H1 (cell line): ENCODE results near the gene NELL1. TPM values are rescaled to one million over a fixed set of nuclear protein-coding genes. Genes with fewer than 3 reads are reported as not detected.

Experiments
- CBX5 ChIP-seq: fragments of 300-800, 300-1000 bp; sonication (generic); IDR thresholded peaks from 2 replicates; pipeline ENCODE4 v1.7.1; 2016; ENCODE audit warnings: antibody characterized with exemption, low read length, low read depth
- CHD7 ChIP-seq: fragments of 300-600 bp; sonication (generic); IDR thresholded peaks from 2 replicates; pipeline ENCODE4 v1.7.1; 2012; ENCODE audit warnings: low read length, moderate library complexity, mild to moderate bottlenecking, inconsistent platforms; ENCODE audit not compliant: insufficient replicate concordance
- HDAC2 ChIP-seq, 2 experiments: fragments of 300-600 bp in 1 of 2; sonication (generic) in 1 of 2; IDR thresholded peaks; 2 replicates each; pipeline ENCODE4 v1.6.1; 2011 to 2012; ENCODE audit warnings: low read depth in 2 of 2, low read length in 2 of 2, mild to moderate bottlenecking in 2 of 2, moderate library complexity in 2 of 2, borderline replicate concordance in 1 of 2, inconsistent platforms in 1 of 2
- HDAC6 ChIP-seq: IDR thresholded peaks from one replicate; pipeline ENCODE4 v1.7.1; 2012; ENCODE audit warnings: low read depth, mild to moderate bottlenecking, inconsistent platforms, low read length, moderate library complexity
- POLR2AphosphoS5 ChIP-seq: IDR thresholded peaks from 2 replicates; pipeline ENCODE4 v1.6.1; 2011; ENCODE audit warnings: low read depth, low read length
- polyA plus RNA-seq, 7 experiments: library from polyadenylated mRNA; depleted of rRNA in 3 of 7; stranded (reverse) in 5 of 7; unstranded in 2 of 7; fragments of >200 nt in 5 of 7; fragments of 200-250 nt in 2 of 7; gene quantifications; 1 replicate in 5 of 7; 2 replicates in 1 of 7; 4 replicates in 1 of 7; pipeline versions ENCODE4 v1.2.1 to v1.2.3, GENCODE V29; 2011 to 2013; ENCODE audit warnings: missing spikeins in 2 of 7, mixed read lengths in 2 of 7
- total RNA-seq: library from RNA; stranded (reverse); fragmentation: NEBNext Ultra II Directional; extraction: Animal tissue kit (Norgen Biotek cat#: 25700); gene quantifications from 2 replicates; pipeline ENCODE4 v1.2.1, GENCODE V29; 2021

The NELL1 gene
- total and polyA plus RNA-seq, 2 of the 8 experiments (the other 6 are each of a cell fraction or from before 2014, with no cell fraction given): 0.21 TPM; not detected in 1

GRCh38 chr11:20723366-20723765 lies 54.0 kb downstream of the NELL1 start (continued):
- TF ChIP-seq HDAC6 (no peak), CHD7 (no peak), HDAC2 (IDR thresholded peaks at IDR 0.05; ENCODE audit: borderline replicate concordance in 1 of 2, low read depth in 2 of 2, low read length in 2 of 2) (no peak), CBX5 (no peak), POLR2AphosphoS5 (no peak)
- TF ChIP-seq, all 59 proteins: peak for 0
